HepG2 (cell line): ENCODE measurements around the gene UNC13D. TPM values are rescaled to one million over a fixed set of nuclear protein-coding genes. Genes with fewer than 3 reads are reported as not detected.
A peak's percentile ranks its signal among the peaks of the same experiment; 100 is the strongest.

ENCODE experiments used
- ARHGAP35 ChIP-seq: sonication (generic); formaldehyde crosslinking; IDR thresholded peaks from 2 replicates; pipeline ENCODE4 v1.9.0; 2022; ENCODE audit warnings: mild to moderate bottlenecking, inconsistent platforms, moderate library complexity, missing genetic modification reagents, borderline replicate concordance
- CHCHD3 ChIP-seq: sonication (generic); formaldehyde crosslinking; IDR thresholded peaks from 2 replicates; pipeline ENCODE4 v1.8.0; 2022; ENCODE audit warnings: mild to moderate bottlenecking, missing genetic modification reagents, moderate library complexity
- NFATC3 ChIP-seq: sonication (generic); formaldehyde crosslinking; IDR thresholded peaks from 2 replicates; pipeline ENCODE4 v1.5.1; 2020; ENCODE audit warnings: mild to moderate bottlenecking, missing genetic modification reagents
- NRL ChIP-seq: sonication (generic); formaldehyde crosslinking; IDR thresholded peaks from 2 replicates; pipeline ENCODE4 v1.5.0; 2020; ENCODE audit warnings: missing genetic modification reagents, mild to moderate bottlenecking, moderate library complexity, borderline replicate concordance
- PHF8 ChIP-seq: sonication (generic); formaldehyde crosslinking; IDR thresholded peaks from 2 replicates; pipeline ENCODE4 v1.5.0; 2020; ENCODE audit warnings: missing genetic modification reagents
- RBM39 ChIP-seq: fragments of 200-400 bp; formaldehyde crosslinking; IDR thresholded peaks from one replicate; pipeline ENCODE4 v1.6.1; 2018; ENCODE audit warnings: antibody characterized with exemption, mild to moderate bottlenecking, low read depth, low read length; ENCODE audit not compliant: poor library complexity, severe bottlenecking
- REL ChIP-seq: sonication (generic); formaldehyde crosslinking; conservative IDR thresholded peaks from 2 replicates; pipeline ENCODE4 v1.8.0; 2022; ENCODE audit warnings: mild to moderate bottlenecking, missing genetic modification reagents, moderate library complexity
- SAP130 ChIP-seq: IDR thresholded peaks from 2 replicates; pipeline ENCODE4 v1.6.1; 2016; ENCODE audit warnings: low read depth
- SRY ChIP-seq: sonication (generic); formaldehyde crosslinking; IDR thresholded peaks from 2 replicates; pipeline ENCODE4 v1.8.0; 2022; ENCODE audit warnings: mild to moderate bottlenecking, missing genetic modification reagents
- STAG1 ChIP-seq: sonication (generic); formaldehyde crosslinking; IDR thresholded peaks from 2 replicates; pipeline ENCODE4 v1.4.0; 2020; ENCODE audit warnings: missing genetic modification reagents
- TCF7 ChIP-seq: sonication (generic); IDR thresholded peaks from 2 replicates; pipeline ENCODE4 v1.6.1; 2016; ENCODE audit warnings: antibody characterized with exemption, low read depth
- ZNF207 ChIP-seq: fragments of 450-650 bp; IDR thresholded peaks from 2 replicates; pipeline ENCODE4 v1.6.1; 2016; ENCODE audit warnings: antibody characterized with exemption, borderline replicate concordance
- ZNF335 ChIP-seq: sonication (generic); formaldehyde crosslinking; IDR thresholded peaks from 2 replicates; pipeline ENCODE4 v1.4.0; 2020; ENCODE audit warnings: missing genetic modification reagents
- ZNF775 ChIP-seq: sonication (generic); formaldehyde crosslinking; IDR thresholded peaks from 2 replicates; pipeline ENCODE4 v1.4.0; 2020; ENCODE audit warnings: missing genetic modification reagents, mild to moderate bottlenecking, moderate library complexity, borderline replicate concordance
- ZNF878 ChIP-seq: sonication (generic); formaldehyde crosslinking; IDR thresholded peaks from 2 replicates; pipeline ENCODE4 v1.8.1; 2023; ENCODE audit warnings: mild to moderate bottlenecking, missing genetic modification reagents, moderate library complexity
- polyA plus RNA-seq, 8 experiments: library from polyadenylated mRNA; depleted of rRNA in 3 of 8; stranded (reverse) in 7 of 8; unstranded in 1 of 8; fragments of >200 nt; fragmentation: Illumina TruSeq in 4 of 8; extraction: Trizol in 4 of 8; gene quantifications; 2 replicates each; pipeline versions ENCODE4 v1.2.1 to v1.2.3, GENCODE V29; 2011 to 2016; ENCODE audit warnings: low read depth in 4 of 8, missing spikeins in 1 of 8, mixed read lengths in 1 of 8; ENCODE audit not compliant: insufficient read depth in 1 of 8
- total RNA-seq, 5 experiments: library from RNA; depleted of rRNA; stranded (reverse); fragments of >200 nt; fragmentation: Illumina TruSeq; extraction: Trizol; gene quantifications; 2 replicates each; pipeline ENCODE4 v1.2.3, GENCODE V29; 2016; ENCODE audit warnings: low read depth in 1 of 5
- TF ChIP-seq, protein P1 (sequence below): sonication (generic); formaldehyde crosslinking; IDR thresholded peaks from 2 replicates; pipeline ENCODE4 v1.5.0; 2020; ENCODE audit warnings: missing genetic modification reagents, mild to moderate bottlenecking, borderline replicate concordance
- TF ChIP-seq, protein P2 (sequence below): sonication (generic); formaldehyde crosslinking; IDR thresholded peaks from 2 replicates; pipeline ENCODE4 v1.5.0; 2020; ENCODE audit warnings: missing genetic modification reagents
- TF ChIP-seq, protein P3 (sequence below): IDR thresholded peaks from 2 replicates; pipeline ENCODE4 v1.6.1; 2016; ENCODE audit warnings: control low read depth
- TF ChIP-seq, protein P4 (sequence below): sonication (generic); formaldehyde crosslinking; IDR thresholded peaks from 2 replicates; pipeline ENCODE4 v1.9.0; 2021; ENCODE audit warnings: mild to moderate bottlenecking, missing genetic modification reagents

Gene UNC13D
- total and polyA plus RNA-seq, 2 of the 13 experiments (the other 11 are each of a cell fraction or from before 2014, with no cell fraction given), result 29.7 to 42.7 TPM

DNA sequence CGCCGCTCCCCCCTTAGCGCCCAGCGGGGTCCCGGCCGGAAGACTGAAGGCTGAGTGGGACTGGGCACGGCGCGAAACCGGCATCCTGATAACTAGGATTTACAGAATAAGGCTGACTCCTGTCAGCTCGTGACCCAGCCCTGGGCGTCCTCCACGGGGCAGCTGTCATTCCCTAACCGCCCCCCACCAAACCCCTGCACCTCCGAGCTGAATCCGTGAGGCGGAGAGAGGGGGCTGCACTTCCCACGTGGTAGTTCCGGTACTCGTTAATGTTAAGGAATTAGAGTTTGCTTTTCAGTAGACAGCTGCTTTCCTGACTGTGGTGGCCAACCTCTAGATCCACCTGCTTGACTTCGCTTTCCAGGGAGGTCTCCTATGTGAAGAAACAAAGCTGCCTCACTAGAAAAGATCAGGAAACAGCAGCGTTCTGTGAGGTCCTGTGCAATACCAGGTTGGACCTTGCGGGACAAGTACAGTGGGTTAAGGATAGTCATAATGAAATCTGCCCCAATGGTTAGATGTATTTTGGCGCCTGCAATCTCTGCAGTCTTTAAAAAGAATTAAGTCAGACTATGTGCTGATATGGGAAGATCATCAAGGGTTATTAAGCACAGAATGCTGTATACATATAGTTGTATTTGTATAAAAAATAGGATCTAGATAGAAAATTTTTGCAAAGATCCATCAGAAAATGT lies 12.0 kb upstream of the UNC13D start (continued):
- TF ChIP-seq, protein P1, sequence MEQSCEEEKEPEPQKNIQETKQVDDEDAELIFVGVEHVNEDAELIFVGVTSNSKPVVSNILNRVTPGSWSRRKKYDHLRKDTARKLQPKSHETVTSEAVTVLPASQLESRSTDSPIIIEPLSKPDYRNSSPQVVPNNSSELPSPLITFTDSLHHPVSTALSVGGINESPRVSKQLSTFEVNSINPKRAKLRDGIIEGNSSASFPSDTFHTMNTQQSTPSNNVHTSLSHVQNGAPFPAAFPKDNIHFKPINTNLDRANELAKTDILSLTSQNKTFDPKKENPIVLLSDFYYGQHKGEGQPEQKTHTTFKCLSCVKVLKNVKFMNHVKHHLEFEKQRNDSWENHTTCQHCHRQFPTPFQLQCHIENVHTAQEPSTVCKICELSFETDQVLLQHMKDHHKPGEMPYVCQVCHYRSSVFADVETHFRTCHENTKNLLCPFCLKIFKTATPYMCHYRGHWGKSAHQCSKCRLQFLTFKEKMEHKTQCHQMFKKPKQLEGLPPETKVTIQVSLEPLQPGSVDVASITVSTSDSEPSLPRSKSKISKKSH, result peak; percentile 73; the same call in 1 of the 2 replicates
- TF ChIP-seq, protein P2, sequence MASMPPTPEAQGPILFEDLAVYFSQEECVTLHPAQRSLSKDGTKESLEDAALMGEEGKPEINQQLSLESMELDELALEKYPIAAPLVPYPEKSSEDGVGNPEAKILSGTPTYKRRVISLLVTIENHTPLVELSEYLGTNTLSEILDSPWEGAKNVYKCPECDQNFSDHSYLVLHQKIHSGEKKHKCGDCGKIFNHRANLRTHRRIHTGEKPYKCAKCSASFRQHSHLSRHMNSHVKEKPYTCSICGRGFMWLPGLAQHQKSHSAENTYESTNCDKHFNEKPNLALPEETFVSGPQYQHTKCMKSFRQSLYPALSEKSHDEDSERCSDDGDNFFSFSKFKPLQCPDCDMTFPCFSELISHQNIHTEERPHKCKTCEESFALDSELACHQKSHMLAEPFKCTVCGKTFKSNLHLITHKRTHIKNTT, result no peak
- no peak for TF ChIP-seq ZNF335 (CRISPR knock-in tag)
- TF ChIP-seq CHCHD3 (CRISPR knock-in tag), result no peak
- TF ChIP-seq ARHGAP35, result 0 out of 2 replicates have a peak, but pooled peaks have one; percentile 4
- TF ChIP-seq ZNF775 (CRISPR knock-in tag), result no peak; the same call in 1 of the 2 replicates
- TF ChIP-seq, protein P3, sequence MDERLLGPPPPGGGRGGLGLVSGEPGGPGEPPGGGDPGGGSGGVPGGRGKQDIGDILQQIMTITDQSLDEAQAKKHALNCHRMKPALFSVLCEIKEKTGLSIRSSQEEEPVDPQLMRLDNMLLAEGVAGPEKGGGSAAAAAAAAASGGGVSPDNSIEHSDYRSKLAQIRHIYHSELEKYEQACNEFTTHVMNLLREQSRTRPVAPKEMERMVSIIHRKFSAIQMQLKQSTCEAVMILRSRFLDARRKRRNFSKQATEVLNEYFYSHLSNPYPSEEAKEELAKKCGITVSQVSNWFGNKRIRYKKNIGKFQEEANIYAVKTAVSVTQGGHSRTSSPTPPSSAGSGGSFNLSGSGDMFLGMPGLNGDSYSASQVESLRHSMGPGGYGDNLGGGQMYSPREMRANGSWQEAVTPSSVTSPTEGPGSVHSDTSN, result no peak
- peak; percentile 19; the same call in 1 of the 2 replicates for TF ChIP-seq NRL (CRISPR knock-in tag)
- TF ChIP-seq SRY, result 0 out of 2 replicates have a peak, but pooled peaks have one; percentile 3
- peak; percentile 56; the same call in 1 of the 2 replicates for TF ChIP-seq STAG1 (CRISPR knock-in tag)
- 0 out of 2 replicates have a peak, but pooled peaks have one; percentile 80 for TF ChIP-seq NFATC3
- peak; percentile 17 for TF ChIP-seq RBM39
- TF ChIP-seq REL (CRISPR knock-in tag), result 0 out of 2 replicates have a peak, but pooled peaks have one; percentile 12
- TF ChIP-seq ZNF878 (CRISPR knock-in tag), result 0 out of 2 replicates have a peak, but pooled peaks have one; percentile 42
- TF ChIP-seq SAP130 (CRISPR knock-in tag), result peak; percentile 59
- TF ChIP-seq PHF8 (CRISPR knock-in tag), result no peak
- TF ChIP-seq TCF7, result no peak
- TF ChIP-seq ZNF207, result no peak
- TF ChIP-seq, protein P4, sequence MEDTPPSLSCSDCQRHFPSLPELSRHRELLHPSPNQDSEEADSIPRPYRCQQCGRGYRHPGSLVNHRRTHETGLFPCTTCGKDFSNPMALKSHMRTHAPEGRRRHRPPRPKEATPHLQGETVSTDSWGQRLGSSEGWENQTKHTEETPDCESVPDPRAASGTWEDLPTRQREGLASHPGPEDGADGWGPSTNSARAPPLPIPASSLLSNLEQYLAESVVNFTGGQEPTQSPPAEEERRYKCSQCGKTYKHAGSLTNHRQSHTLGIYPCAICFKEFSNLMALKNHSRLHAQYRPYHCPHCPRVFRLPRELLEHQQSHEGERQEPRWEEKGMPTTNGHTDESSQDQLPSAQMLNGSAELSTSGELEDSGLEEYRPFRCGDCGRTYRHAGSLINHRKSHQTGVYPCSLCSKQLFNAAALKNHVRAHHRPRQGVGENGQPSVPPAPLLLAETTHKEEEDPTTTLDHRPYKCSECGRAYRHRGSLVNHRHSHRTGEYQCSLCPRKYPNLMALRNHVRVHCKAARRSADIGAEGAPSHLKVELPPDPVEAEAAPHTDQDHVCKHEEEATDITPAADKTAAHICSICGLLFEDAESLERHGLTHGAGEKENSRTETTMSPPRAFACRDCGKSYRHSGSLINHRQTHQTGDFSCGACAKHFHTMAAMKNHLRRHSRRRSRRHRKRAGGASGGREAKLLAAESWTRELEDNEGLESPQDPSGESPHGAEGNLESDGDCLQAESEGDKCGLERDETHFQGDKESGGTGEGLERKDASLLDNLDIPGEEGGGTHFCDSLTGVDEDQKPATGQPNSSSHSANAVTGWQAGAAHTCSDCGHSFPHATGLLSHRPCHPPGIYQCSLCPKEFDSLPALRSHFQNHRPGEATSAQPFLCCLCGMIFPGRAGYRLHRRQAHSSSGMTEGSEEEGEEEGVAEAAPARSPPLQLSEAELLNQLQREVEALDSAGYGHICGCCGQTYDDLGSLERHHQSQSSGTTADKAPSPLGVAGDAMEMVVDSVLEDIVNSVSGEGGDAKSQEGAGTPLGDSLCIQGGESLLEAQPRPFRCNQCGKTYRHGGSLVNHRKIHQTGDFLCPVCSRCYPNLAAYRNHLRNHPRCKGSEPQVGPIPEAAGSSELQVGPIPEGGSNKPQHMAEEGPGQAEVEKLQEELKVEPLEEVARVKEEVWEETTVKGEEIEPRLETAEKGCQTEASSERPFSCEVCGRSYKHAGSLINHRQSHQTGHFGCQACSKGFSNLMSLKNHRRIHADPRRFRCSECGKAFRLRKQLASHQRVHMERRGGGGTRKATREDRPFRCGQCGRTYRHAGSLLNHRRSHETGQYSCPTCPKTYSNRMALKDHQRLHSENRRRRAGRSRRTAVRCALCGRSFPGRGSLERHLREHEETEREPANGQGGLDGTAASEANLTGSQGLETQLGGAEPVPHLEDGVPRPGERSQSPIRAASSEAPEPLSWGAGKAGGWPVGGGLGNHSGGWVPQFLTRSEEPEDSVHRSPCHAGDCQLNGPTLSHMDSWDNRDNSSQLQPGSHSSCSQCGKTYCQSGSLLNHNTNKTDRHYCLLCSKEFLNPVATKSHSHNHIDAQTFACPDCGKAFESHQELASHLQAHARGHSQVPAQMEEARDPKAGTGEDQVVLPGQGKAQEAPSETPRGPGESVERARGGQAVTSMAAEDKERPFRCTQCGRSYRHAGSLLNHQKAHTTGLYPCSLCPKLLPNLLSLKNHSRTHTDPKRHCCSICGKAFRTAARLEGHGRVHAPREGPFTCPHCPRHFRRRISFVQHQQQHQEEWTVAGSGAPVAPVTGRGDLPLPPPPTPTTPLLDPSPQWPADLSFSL (CRISPR knock-in tag), result peak; percentile 22; the same call in 1 of the 2 replicates
